H1 (cell line): Measurements from ENCODE around the gene ENOSF1. TPM values are rescaled to one million over a fixed set of nuclear protein-coding genes. Genes with fewer than 3 reads are reported as not detected.

Experiments
- CBX8 ChIP-seq: fragments of 300-800, 300-1000 bp; sonication (generic); IDR thresholded peaks from 2 replicates; pipeline ENCODE4 v1.7.1; 2016; ENCODE audit warnings: low read depth, low read length, borderline replicate concordance
- JUN ChIP-seq: IDR thresholded peaks from 2 replicates; pipeline ENCODE4 v1.6.1; 2011; ENCODE audit warnings: low read depth, mild to moderate bottlenecking, improper control_type of control experiment, low read length
- polyA plus RNA-seq, 7 experiments: library from polyadenylated mRNA; depleted of rRNA in 3 of 7; stranded (reverse) in 5 of 7; unstranded in 2 of 7; fragments of >200 nt in 5 of 7; fragments of 200-250 nt in 2 of 7; gene quantifications; 1 replicate in 5 of 7; 2 replicates in 1 of 7; 4 replicates in 1 of 7; pipeline versions ENCODE4 v1.2.1 to v1.2.3, GENCODE V29; 2011 to 2013; ENCODE audit warnings: missing spikeins in 2 of 7, mixed read lengths in 2 of 7
- total RNA-seq: library from RNA; stranded (reverse); fragmentation: NEBNext Ultra II Directional; extraction: Animal tissue kit (Norgen Biotek cat#: 25700); gene quantifications from 2 replicates; pipeline ENCODE4 v1.2.1, GENCODE V29; 2021

The ENOSF1 gene
- total and polyA plus RNA-seq, 2 of the 8 experiments (the other 6 are each of a cell fraction or from before 2014, with no cell fraction given): 15.4 to 26.4 TPM

DNA sequence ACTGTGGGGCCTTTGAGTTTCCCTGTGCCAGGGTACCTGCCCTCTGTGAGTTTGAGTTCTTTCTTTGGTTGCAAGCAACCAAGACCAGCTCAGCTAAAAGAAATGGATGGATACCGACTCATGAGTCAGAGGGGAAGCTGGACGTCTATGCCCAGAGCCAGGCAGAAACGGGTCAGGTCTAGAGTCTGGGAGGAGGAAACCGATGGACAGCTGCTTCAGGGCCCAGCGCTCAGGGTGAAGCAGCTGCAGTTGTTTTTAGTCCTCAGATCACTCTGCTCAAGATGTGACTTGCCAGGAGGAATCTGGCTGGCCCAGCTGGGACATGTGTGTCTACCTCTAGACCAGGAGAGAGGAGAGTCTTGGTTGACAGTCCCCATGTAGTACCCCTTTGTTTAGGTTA, 65.1 kb downstream of the ENOSF1 start (continued):
- TF ChIP-seq JUN (no peak), CBX8 (no peak)
